LNCAP (cell line): Measurements from ENCODE around the gene FRMD8.

Experiments
- CTCF ChIP-seq: fragments of 450-650 bp; IDR thresholded peaks from 2 replicates; pipeline ENCODE4 v1.5.1; 2017; ENCODE audit warnings: mild to moderate bottlenecking

FRMD8 gene

DNA sequence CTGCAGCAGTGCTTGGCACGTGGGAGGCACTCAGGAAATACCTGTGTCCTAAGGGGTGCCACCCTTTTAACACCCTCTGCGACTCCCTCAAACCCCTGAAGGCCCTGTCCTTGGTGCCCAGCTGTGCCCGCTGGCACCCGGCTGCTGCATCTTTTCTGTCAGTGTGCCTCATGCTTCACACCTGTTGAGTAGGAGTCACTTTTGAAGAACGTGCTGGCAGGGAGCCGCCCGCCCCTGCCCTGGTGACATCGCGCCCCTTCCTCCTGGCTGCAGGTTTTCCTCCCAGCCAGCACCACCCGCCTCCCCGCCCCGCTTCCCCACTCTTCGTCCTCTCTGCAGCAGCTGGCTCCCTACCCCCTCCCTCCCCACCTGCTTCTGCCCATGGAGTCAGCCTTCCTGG, 17.8 kb downstream of the FRMD8 start:
- no peak for TF ChIP-seq CTCF

DNA sequence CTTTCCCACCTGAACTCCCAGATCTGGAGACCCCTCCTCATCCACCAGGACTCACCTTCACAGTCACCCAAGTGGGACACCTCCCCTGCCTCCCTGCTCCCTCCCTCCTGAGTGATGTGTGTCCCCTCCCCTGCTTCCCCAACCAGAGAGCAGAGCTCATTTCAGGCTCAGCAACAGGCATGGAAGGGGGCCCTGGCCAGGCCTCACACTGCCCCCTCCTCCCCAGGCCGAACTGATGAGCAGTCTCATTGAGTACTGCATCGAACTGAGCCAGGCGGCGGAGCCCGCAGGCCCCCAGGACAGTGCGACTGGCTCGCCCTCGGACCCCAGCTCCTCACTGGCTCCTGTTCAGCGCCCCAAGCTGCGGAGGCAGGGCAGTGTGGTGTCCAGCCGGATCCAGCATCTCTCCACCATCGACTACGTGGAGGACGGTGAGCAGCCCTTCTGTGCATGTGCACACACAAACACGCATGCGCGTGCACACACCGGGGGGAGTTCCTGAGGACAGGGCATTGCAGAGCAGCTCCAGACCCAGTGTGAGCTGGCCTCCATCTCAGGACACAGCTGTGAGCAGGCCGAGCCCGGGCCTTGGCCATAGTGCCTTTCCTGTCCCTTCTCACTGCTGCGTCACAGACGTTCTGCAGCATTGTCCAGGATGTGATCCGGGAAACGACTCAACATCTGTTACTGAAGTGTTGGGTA, 18.4 kb downstream of the FRMD8 start:
- no peak for TF ChIP-seq CTCF

- no peak for TF ChIP-seq CTCF
Observed at GRCh38 chr11:65410936-65411680, 24.7 kb downstream of the FRMD8 start.

- TF ChIP-seq CTCF, result no peak
Observed at GRCh38 chr11:65411681-65412070, 25.2 kb downstream of the FRMD8 start.

- TF ChIP-seq CTCF, result no peak
Observed at GRCh38 chr11:65412271-65413076, 26.0 kb downstream of the FRMD8 start.

DNA sequence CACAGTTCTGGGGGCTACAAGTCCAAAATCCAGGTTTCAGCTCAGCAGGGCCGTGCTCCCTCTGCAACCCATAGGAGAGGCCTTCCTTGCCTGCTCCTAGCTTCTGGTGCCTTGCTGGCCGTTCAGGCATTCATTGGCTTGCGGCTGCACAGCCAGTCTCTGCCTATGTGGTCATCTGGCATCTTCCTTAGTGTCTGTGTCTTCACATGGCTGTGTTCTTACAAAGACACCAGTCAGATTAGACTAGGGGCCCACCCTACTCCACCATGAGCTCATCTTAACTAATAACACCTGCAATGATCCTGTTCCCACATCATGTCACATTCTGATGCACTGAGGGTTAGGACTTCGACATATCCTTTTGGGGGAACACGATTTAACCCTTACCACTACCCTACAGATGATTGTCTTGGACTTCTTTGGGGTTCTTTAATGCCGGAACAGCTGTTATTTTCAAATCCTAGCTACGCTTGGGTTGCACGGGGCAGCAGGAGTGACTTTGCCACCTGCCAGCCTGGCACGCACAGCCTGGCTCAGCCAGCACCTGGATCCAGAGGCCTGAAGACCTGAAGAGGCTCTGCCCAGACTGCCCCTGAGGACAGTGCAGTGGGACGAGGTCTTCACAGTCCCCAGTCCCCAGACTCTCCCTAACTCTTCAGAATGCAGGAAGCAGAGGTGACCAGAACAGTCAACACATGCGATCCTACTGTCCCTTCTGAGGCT, 28.5 kb downstream of the FRMD8 start:
- TF ChIP-seq CTCF, result no peak
